Body of pancreas (tissue), 4 donors: ENCODE data around the gene SNX5.

Experiments used
- CTCF ChIP-seq, 7 experiments: fragments of 450-650 bp in 4 of 7; fragments of 200-600 bp in 3 of 7; sonication (generic) in 3 of 7; IDR thresholded peaks; one replicate each; pipeline ENCODE4 v1.5.1; 2016 to 2019; ENCODE audit warnings: antibody characterized with exemption in 7 of 7
- POLR2A ChIP-seq, 3 donors: fragments of 450-650 bp; IDR thresholded peaks; one replicate each; pipeline ENCODE4 v1.6.1; 2016; ENCODE audit warnings: antibody characterized with exemption in 3 of 3, mild to moderate bottlenecking in 2 of 3

GRCh38 chr20:17993546-17993945, 25.0 kb upstream of the SNX5 start:
- TF ChIP-seq CTCF (IDR thresholded peaks at IDR 0.05) (no peak), POLR2A (IDR thresholded peaks at IDR 0.05) (no peak)
